K562 (cell line): Measurements from ENCODE around the gene SERPINE3.

Experiments used
- E2F4 ChIP-seq: sonication (generic); formaldehyde crosslinking; IDR thresholded peaks from 2 replicates; pipeline ENCODE4 v1.8.0; 2022; ENCODE audit warnings: mild to moderate bottlenecking, low read depth, missing genetic modification reagents
- FOXJ3 ChIP-seq: sonication (generic); formaldehyde crosslinking; IDR thresholded peaks from 2 replicates; pipeline ENCODE4 v1.4.0; 2020; ENCODE audit warnings: mild to moderate bottlenecking, missing genetic modification reagents
- HNRNPUL1 ChIP-seq: fragments of 200-400 bp; formaldehyde crosslinking; IDR thresholded peaks from 2 replicates; pipeline ENCODE4 v1.6.1; 2017; ENCODE audit warnings: low read length
- MEF2A ChIP-seq: IDR thresholded peaks from 2 replicates; pipeline ENCODE4 v1.6.1; 2011; ENCODE audit warnings: low read depth, mild to moderate bottlenecking, low read length, moderate library complexity; ENCODE audit not compliant: control insufficient read depth
- PTRF ChIP-seq: fragments of 450-650 bp; IDR thresholded peaks from 2 replicates; pipeline ENCODE4 v1.6.1; 2016; ENCODE audit warnings: mild to moderate bottlenecking, missing genetic modification characterization, missing compliant biosample characterization
- RAD21 ChIP-seq, 2 experiments: fragments of 250-450 bp in 1 of 2; fragments of 450-650 bp in 1 of 2; sonication (Bioruptor Pico) in 1 of 2; formaldehyde crosslinking in 1 of 2; IDR thresholded peaks in 1 of 2; conservative IDR thresholded peaks in 1 of 2; 2 replicates each; pipeline versions ENCODE4 v1.4.0 to v1.8.0; 2020 to 2022; ENCODE audit warnings: mild to moderate bottlenecking in 2 of 2, moderate library complexity in 1 of 2
- TCF15 ChIP-seq: fragments of 250-450 bp; sonication (Bioruptor Pico); IDR thresholded peaks from 2 replicates; pipeline ENCODE4 v1.8.0; 2022; ENCODE audit warnings: moderate library complexity, mild to moderate bottlenecking, inconsistent platforms

- TF ChIP-seq FOXJ3 (CRISPR knock-in tag) (no peak), MEF2A (no peak), E2F4 (CRISPR knock-in tag) (no peak), HNRNPUL1 (no peak), RAD21 (CRISPR knock-in tag; conservative IDR thresholded peaks at IDR 0.05 in 1 of 2, IDR thresholded peaks at IDR 0.05 in 1 of 2) (no peak), PTRF (tag) (no peak), TCF15 (no peak)
Observed at GRCh38 chr13:51349016-51349415, 9.5 kb downstream of the SERPINE3 start.
